ENCODE data around the gene BARHL1. TPM values are rescaled to one million over a fixed set of nuclear protein-coding genes. Genes with fewer than 3 reads are reported as not detected.

Gene BARHL1
- total RNA-seq, 1 donor from 2014 or later, result not detected

DNA sequence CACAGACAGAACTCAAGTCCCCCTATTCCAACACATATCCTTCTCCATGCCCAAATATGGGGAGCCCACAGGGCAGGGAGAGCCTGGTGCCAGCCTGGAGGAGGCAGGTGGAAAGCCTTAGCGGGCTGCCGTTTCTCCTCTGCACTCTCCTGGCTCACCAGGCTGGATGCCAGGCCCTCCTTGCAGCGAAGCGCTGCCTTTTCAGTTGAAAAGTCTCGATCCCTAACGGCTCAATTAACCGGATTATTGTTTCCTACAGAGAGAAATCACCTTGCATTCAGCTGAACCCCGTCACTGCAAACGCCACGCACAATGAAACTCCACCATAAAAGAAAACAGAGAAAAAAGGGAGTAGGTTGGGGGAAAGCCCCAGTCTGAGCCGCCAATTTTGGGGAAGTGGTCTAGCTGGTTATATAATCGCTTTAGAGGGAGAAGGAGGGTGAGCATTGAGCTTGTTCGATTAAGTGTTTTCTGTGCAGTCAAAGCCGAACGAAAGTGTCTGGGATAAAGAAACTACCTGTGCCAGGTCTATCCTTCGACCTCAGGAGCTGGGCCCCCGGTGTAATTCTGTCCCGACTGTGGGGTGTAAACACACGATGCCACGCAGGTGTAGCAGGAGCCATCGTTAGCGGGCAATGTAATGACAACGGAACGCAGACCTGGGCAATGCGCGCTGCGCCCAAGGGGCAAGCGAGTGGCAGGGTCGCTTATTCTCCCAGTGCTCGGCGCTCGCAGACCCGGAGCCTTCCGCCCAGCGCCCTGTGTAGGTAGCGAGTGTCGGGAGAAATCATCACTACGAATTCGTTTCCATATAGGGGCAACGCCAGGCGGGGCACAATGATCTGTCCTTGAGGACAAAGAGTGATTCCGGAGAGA is 3.8 kb downstream of the BARHL1 start:
- Mint-ChIP-seq H3K27ac (ENCODE audit: unreplicated experiment) (peak overlapping the region; percentile 47), H3K27me3 (ENCODE audit: low read depth, unreplicated experiment) (peaks cover 62% of the 10 kb centered on the region), H3K36me3 (ENCODE audit: low read depth, unreplicated experiment) (peaks cover 2% of the 10 kb centered on the region), H3K9me3 (ENCODE audit: unreplicated experiment) (peaks cover 14% of the 10 kb centered on the region), H3K4me1 (ENCODE audit: low read depth, unreplicated experiment) (peaks cover 23% of the 10 kb centered on the region), H3K4me3 (ENCODE audit: unreplicated experiment) (no peak overlapping the region)
- Histone ChIP-seq H2AFZ (ENCODE audit: low read depth, low read length) (no peak overlapping the region), H3K27me3 (ENCODE audit: insufficient read depth, low read length) (peaks cover 91% of the 10 kb centered on the region), H3K9ac (ENCODE audit: low read length) (no peak overlapping the region), H3K4me1 (ENCODE audit: insufficient read depth, low read length) (peaks cover 6% of the 10 kb centered on the region), H3K4me3 (ENCODE audit: insufficient read depth, low read depth, low read length) (no peak overlapping the region), H3K27ac (ENCODE audit: low read depth, low read length) (no peak overlapping the region), H3K36me3 (ENCODE audit: insufficient read depth, low read length) (no peaks in the 10 kb centered on the region), H4K20me1 (ENCODE audit: insufficient read depth, low read length) (peaks cover 65% of the 10 kb centered on the region), H3K4me2 (ENCODE audit: low read length) (no peak overlapping the region), H3K9me3 (ENCODE audit: insufficient read depth, low read depth, low read length) (peaks cover 9% of the 10 kb centered on the region), H3K79me2 (ENCODE audit: insufficient read depth, low read length) (no peaks in the 10 kb centered on the region)
- no peak for FAIRE-seq
- TF ChIP-seq, protein P1, sequence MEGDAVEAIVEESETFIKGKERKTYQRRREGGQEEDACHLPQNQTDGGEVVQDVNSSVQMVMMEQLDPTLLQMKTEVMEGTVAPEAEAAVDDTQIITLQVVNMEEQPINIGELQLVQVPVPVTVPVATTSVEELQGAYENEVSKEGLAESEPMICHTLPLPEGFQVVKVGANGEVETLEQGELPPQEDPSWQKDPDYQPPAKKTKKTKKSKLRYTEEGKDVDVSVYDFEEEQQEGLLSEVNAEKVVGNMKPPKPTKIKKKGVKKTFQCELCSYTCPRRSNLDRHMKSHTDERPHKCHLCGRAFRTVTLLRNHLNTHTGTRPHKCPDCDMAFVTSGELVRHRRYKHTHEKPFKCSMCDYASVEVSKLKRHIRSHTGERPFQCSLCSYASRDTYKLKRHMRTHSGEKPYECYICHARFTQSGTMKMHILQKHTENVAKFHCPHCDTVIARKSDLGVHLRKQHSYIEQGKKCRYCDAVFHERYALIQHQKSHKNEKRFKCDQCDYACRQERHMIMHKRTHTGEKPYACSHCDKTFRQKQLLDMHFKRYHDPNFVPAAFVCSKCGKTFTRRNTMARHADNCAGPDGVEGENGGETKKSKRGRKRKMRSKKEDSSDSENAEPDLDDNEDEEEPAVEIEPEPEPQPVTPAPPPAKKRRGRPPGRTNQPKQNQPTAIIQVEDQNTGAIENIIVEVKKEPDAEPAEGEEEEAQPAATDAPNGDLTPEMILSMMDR (IDR thresholded peaks at IDR 0.05; ENCODE audit: insufficient read depth, low read depth, low read length), result no peak
- peak; percentile 71 for TF ChIP-seq EZH2 (IDR thresholded peaks at IDR 0.05; ENCODE audit: insufficient read depth, low read length)
- DNase-seq (ENCODE audit: low read depth), result no peak

DNA sequence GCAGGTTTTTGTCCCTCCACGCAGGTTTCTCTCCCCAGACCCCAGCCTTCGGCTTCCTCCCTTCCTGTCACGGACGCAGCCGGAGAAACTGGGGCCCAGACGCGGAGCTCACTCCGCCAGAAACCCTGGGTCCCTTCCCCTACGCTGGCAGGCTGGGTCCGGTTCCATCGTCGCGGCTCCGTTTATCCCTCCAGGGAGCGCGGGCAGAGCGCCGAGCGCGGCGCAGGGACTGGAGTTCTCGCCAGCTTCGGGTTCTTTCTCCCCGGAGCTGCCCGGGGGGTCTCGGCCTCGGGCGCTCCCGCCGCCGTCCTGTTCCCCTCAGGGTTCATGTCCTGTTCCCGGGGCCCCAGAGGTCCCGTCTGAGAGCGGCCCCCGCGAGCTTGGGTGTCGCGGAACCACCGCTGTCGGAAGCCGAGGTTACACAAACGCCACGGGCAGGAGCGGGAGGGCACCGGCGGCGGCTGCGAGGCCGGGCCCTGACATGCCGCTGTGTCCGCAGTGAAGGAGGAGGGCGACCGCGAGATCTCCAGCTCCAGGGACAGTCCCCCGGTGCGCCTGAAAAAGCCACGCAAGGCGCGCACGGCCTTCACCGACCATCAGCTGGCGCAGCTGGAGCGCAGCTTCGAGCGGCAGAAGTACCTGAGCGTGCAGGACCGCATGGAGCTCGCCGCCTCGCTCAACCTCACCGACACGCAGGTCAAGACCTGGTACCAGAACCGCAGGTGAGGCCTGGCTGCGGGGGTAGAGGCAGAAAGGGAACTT is 4.6 kb downstream of the BARHL1 start:
- no peak overlapping the region for H3K9ac ChIP-seq (ENCODE audit: low read length)
- Mint-ChIP-seq H3K4me3 (ENCODE audit: unreplicated experiment) (no peak overlapping the region), H3K27ac (ENCODE audit: unreplicated experiment) (no peak overlapping the region), H3K9me3 (ENCODE audit: unreplicated experiment) (peaks cover 6% of the 10 kb centered on the region), H3K4me1 (ENCODE audit: low read depth, unreplicated experiment) (peaks cover 25% of the 10 kb centered on the region), H3K36me3 (ENCODE audit: low read depth, unreplicated experiment) (peaks cover 2% of the 10 kb centered on the region), H3K27me3 (ENCODE audit: low read depth, unreplicated experiment) (peaks cover 62% of the 10 kb centered on the region)
- peaks cover 6% of the 10 kb centered on the region for H3K4me1 ChIP-seq (ENCODE audit: insufficient read depth, low read length)
- FAIRE-seq, result no peak
- H4K20me1 ChIP-seq (ENCODE audit: insufficient read depth, low read length), result peaks cover 66% of the 10 kb centered on the region
- H2AFZ ChIP-seq (ENCODE audit: low read depth, low read length), result no peak overlapping the region
- peak; percentile 93 for TF ChIP-seq EZH2 (IDR thresholded peaks at IDR 0.05; ENCODE audit: insufficient read depth, low read length)
- TF ChIP-seq, protein P1 (IDR thresholded peaks at IDR 0.05; ENCODE audit: insufficient read depth, low read depth, low read length), result no peak
- no peak overlapping the region for H3K27ac ChIP-seq (ENCODE audit: low read depth, low read length)
- no peaks in the 10 kb centered on the region for H3K79me2 ChIP-seq (ENCODE audit: insufficient read depth, low read length)
- DNase-seq (ENCODE audit: low read depth), result no peak
- no peak overlapping the region for H3K4me3 ChIP-seq (ENCODE audit: insufficient read depth, low read depth, low read length)
- H3K4me2 ChIP-seq (ENCODE audit: low read length), result no peak overlapping the region
- H3K36me3 ChIP-seq (ENCODE audit: insufficient read depth, low read length), result no peaks in the 10 kb centered on the region
- H3K27me3 ChIP-seq (ENCODE audit: insufficient read depth, low read length), result peaks cover 91% of the 10 kb centered on the region
- H3K9me3 ChIP-seq (ENCODE audit: insufficient read depth, low read depth, low read length), result peaks cover 9% of the 10 kb centered on the region

Data from astrocyte (in vitro differentiated cells and primary cell).